GM19324 (cell line): ENCODE data around the gene RPRD2.

Experiments
- ATAC-seq: cut with Tn5 transposase; IDR thresholded peaks from one replicate; pipeline ENCODE4 v1.9.1; 2021; ENCODE audit warnings: mild to moderate bottlenecking, moderate library complexity; ENCODE audit not compliant: unreplicated experiment, low FRiP score

Gene RPRD2

GRCh38 chr1:150511985-150512660, 148.2 kb downstream of the RPRD2 start:
- no peak for ATAC-seq

- no peak for ATAC-seq
Measured at GRCh38 chr1:150512846-150513245, 148.9 kb downstream of the RPRD2 start.

DNA sequence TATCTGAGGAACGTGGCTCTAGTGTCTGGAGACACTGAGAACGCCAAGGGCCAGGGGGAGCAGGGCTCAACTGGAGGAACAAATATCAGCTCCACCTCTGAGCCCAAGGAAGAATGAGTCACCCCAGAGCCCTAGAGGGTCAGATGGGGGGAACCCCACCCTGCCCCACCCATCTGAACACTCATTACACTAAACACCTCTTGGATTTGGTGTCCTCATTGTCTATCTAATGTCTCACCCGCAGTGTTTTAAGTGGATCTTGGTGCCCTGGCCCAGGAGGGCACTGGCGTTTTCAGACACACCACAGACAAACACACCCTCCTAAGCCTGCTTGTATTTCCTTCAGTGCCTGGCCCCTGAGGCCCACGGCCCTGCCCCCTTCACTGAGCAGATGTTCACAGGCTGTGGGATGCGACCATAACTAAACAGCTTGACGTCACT, 149.4 kb downstream of the RPRD2 start:
- ATAC-seq = no peak

DNA sequence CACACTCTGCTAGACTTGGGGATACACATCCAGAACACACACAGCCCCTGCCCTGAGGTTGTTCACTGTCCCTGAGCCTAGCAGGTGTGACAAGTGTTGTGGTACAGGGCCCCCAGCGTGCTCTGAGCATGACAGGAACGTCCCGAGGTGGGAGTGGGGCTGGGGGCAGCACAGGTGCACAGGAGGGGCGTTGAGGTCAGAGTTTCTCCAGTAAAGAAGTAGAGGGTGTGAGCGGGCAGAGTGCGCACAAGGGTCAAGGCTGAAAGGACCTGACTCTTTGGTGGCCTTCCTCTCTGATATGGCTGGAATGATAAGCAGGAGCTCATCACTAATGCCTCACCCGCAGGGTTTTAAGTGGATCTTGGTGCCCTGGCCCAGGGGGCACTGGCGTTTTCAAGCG, 150.3 kb downstream of the RPRD2 start:
- no peak for ATAC-seq

- no peak for ATAC-seq
Measured at GRCh38 chr1:150514913-150515327, 151.0 kb downstream of the RPRD2 start.

DNA sequence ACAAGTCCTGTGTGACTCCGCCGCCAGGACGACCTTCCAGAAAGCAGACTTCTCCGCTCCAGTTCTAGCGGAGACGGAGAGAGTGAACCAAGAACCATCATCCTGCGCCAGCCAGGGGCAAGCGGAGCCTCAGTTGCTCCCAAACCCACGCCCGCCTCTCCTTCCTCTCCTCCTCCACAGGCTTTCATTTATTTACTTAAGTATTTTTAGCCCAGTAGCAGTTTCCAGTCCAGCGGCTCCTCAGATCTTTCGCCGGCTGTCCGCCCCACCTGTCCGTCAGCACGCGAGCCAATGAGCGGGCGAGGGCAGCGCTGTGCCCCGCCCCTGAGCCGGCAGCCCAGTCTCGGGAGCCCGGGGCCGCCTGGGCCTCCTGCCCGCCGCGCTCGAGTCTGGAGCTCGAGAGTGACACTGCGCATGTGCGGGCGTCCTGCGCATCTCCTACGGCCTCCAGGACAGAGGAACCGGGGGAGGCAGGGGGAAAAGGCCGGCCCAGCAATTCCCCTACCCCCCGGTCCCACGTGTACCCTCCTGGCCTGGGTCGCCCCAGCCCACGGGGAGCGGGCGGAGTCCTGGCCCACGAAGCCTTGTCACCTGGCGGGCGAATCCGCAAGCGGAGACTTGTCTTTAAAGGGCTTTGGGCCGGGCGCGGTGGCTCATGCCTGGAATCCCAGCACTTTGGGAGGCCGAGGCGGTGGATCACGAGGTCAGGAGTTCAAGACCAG, 151.5 kb downstream of the RPRD2 start, which contains the start of gene FALEC:
Gene FALEC, plus strand, starts transcription at position 425 of the 722 bp plus-strand sequence.
- ATAC-seq = peak; percentile 97

GRCh38 chr1:150516050-150516591, 152.2 kb downstream of the RPRD2 start:
- ATAC-seq = no peak

DNA sequence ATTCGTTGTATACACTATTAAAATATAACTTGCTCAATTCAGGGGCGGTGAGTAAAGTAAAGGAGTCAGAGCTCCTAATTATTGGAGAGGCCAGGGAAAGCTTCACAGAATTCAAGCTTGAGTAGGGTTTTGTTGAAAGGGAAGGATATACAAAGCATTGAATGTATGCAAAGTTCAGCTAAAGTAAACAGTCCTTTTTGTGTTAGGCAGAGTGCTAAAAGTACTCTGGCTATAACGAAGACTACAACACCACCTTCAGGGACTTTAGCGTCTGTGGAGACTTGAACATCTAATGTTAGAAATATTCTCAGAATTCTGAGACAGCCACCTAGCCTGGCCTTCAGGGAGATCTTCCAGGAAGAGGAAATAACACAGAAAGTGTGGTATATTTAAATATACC, 152.7 kb downstream of the RPRD2 start:
- no peak for ATAC-seq

DNA sequence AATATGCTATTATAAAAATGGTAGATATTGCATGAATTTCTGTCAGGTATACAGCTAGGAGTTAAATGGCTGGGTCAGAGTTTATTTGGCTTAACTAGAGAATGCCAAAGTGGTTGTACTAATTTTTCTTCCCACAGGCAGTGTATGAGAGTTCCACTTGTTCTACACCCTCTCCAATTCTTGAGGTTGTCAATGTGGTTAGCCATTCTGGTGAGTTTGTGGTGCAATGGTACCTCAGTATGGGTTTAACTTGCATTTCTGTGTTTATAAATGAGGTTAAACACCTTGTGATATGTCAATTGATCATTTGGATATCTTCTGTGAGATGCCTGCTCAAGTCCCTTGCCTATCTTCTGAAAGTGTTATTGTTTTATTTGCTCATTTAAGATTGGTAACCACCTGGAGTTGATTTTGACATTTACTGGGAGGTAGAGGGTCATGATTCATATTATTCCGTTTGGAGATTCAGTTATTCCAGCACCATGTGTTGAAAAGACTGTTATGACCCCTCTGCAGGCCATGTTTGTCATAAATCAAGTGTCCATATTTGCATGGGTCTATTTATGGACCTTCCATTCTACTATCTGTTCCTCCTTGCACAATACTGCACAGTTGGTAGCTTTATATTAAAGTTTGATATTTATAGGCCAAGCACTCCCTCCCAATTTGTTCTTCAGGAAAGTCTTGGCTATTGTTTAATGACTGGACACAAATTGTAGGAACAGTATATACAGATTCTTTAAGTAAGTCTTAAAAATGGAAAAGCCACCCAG, 157.4 kb downstream of the RPRD2 start:
- ATAC-seq = no peak

- no peak for ATAC-seq
Measured at GRCh38 chr1:150525348-150525747, 161.4 kb downstream of the RPRD2 start.
